Uterus (tissue), 2 donors: ENCODE data around the gene CFTR.

Experiments used
- CTCF ChIP-seq, 4 experiments: fragments of 200-600 bp in 2 of 4; fragments of 450-650 bp in 2 of 4; sonication (generic) in 2 of 4; IDR thresholded peaks; one replicate each; pipeline ENCODE4 v1.5.1; 2016 to 2019; ENCODE audit warnings: antibody characterized with exemption in 4 of 4, mild to moderate bottlenecking in 2 of 4, moderate library complexity in 1 of 4
- POLR2A ChIP-seq, 2 donors: fragments of 450-650 bp; IDR thresholded peaks; one replicate each; pipeline ENCODE4 v1.6.1; 2016; ENCODE audit warnings: antibody characterized with exemption in 2 of 2, mild to moderate bottlenecking in 1 of 2, moderate library complexity in 1 of 2

DNA sequence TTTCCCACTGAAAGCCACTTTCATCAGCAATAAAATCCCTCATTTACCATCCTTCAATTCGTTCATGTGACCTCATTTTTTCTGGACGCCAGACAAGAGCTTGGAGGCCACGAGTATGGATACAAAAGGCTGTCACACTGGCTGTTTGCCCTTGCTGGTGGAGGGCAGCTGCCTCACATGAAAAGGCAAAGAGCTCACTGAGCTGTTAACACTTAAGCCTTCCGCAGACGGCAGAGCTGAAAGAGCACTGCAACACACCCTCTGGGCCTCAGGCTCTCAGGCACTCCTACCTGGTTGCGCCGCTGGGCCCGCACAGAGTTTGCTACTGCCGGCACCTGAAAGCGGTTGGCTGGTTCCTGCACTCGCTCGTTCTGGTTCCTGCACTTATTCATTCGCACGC is 193.5 kb downstream of the CFTR start:
- TF ChIP-seq CTCF (IDR thresholded peaks at IDR 0.05) (no peak), POLR2A (IDR thresholded peaks at IDR 0.05) (no peak)
